ENCODE results near the gene LPP. TPM values are rescaled to one million over a fixed set of nuclear protein-coding genes. Genes with fewer than 3 reads are reported as not detected.

The LPP gene
- total and polyA plus RNA-seq, 2 of the 13 experiments (the other 11 are each of a cell fraction or from before 2014, with no cell fraction given): 19.2 to 29.9 TPM

GRCh38 chr3:188746291-188746783 is 592.4 kb downstream of the LPP start (continued):
- TF ChIP-seq ZBTB34 (CRISPR knock-in tag; IDR thresholded peaks at IDR 0.05) (no peak), ZNF775 (CRISPR knock-in tag; IDR thresholded peaks at IDR 0.05; ENCODE audit: borderline replicate concordance) (no peak; the same call in 1 of the 2 replicates), ZSCAN5A (CRISPR knock-in tag; IDR thresholded peaks at IDR 0.05; ENCODE audit: borderline replicate concordance) (peak; percentile 73; the same call in 1 of the 2 replicates), NFIC (IDR thresholded peaks at IDR 0.05; ENCODE audit: low read length) (peak; percentile 100), SRSF9 (IDR thresholded peaks at IDR 0.05; ENCODE audit: borderline replicate concordance, insufficient read depth, low read depth, low read length, poor library complexity, severe bottlenecking) (no peak), ZNF530 (CRISPR knock-in tag; IDR thresholded peaks at IDR 0.05; ENCODE audit: low read depth) (no peak), ZNF34 (CRISPR knock-in tag; IDR thresholded peaks at IDR 0.05; ENCODE audit: borderline replicate concordance) (no peak), DPF2 (CRISPR knock-in tag; IDR thresholded peaks at IDR 0.05; ENCODE audit: borderline replicate concordance, low read depth) (peak; percentile 99), REPIN1 (CRISPR knock-in tag; IDR thresholded peaks at IDR 0.05; ENCODE audit: borderline replicate concordance, low read depth) (peak; percentile 83), ZNF770 (CRISPR knock-in tag; IDR thresholded peaks at IDR 0.05) (peak; percentile 69; the same call in 1 of the 2 replicates), ZNF747 (CRISPR knock-in tag; IDR thresholded peaks at IDR 0.05; ENCODE audit: borderline replicate concordance) (no peak)
- TF ChIP-seq, protein P1, sequence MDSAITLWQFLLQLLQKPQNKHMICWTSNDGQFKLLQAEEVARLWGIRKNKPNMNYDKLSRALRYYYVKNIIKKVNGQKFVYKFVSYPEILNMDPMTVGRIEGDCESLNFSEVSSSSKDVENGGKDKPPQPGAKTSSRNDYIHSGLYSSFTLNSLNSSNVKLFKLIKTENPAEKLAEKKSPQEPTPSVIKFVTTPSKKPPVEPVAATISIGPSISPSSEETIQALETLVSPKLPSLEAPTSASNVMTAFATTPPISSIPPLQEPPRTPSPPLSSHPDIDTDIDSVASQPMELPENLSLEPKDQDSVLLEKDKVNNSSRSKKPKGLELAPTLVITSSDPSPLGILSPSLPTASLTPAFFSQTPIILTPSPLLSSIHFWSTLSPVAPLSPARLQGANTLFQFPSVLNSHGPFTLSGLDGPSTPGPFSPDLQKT (CRISPR knock-in tag; IDR thresholded peaks at IDR 0.05; ENCODE audit: borderline replicate concordance): no peak
- TF ChIP-seq, protein P2, sequence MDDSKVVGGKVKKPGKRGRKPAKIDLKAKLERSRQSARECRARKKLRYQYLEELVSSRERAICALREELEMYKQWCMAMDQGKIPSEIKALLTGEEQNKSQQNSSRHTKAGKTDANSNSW (CRISPR knock-in tag; IDR thresholded peaks at IDR 0.05; ENCODE audit: borderline replicate concordance): no peak
- TF ChIP-seq, protein P3, sequence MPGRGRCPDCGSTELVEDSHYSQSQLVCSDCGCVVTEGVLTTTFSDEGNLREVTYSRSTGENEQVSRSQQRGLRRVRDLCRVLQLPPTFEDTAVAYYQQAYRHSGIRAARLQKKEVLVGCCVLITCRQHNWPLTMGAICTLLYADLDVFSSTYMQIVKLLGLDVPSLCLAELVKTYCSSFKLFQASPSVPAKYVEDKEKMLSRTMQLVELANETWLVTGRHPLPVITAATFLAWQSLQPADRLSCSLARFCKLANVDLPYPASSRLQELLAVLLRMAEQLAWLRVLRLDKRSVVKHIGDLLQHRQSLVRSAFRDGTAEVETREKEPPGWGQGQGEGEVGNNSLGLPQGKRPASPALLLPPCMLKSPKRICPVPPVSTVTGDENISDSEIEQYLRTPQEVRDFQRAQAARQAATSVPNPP (CRISPR knock-in tag; IDR thresholded peaks at IDR 0.05): peak; percentile 82
- TF ChIP-seq, protein P4, sequence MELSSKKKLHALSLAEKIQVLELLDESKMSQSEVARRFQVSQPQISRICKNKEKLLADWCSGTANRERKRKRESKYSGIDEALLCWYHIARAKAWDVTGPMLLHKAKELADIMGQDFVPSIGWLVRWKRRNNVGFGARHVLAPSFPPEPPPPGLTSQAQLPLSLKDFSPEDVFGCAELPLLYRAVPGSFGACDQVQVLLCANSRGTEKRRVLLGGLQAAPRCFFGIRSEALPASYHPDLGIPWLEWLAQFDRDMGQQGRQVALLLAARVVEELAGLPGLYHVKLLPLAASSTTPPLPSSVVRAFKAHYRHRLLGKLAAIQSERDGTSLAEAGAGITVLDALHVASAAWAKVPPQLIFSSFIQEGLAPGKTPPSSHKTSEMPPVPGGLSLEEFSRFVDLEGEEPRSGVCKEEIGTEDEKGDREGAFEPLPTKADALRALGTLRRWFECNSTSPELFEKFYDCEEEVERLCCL (CRISPR knock-in tag; IDR thresholded peaks at IDR 0.05; ENCODE audit: borderline replicate concordance): no peak
